ENCODE data around the gene CCDC192.
"Not testable (repeated sequence)": the region's sequence is repeated elsewhere in the genome, so short reads cannot be mapped to it uniquely, and the experiment has no call there.

Gene CCDC192

DNA sequence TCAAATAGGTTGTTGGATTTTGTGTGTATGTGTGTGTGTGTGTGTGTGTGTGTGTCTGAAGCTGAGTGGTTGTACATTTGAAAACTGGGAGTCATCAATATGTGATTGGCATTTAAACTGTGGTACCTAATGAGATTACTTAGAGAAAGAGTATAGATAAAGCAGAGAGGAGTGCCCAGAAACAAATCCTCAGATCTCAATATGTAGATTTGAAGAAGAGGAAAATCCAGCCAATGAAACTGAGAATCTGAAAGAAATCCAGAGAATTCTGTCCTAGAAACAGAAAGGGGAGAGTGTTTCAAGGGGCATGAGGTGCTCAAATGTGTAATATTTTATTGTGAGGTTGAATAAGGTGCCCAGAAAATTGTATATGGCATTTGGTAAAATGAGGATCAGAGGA lies 66.2 kb downstream of the CCDC192 start:
- DNase-seq = no peak

DNA sequence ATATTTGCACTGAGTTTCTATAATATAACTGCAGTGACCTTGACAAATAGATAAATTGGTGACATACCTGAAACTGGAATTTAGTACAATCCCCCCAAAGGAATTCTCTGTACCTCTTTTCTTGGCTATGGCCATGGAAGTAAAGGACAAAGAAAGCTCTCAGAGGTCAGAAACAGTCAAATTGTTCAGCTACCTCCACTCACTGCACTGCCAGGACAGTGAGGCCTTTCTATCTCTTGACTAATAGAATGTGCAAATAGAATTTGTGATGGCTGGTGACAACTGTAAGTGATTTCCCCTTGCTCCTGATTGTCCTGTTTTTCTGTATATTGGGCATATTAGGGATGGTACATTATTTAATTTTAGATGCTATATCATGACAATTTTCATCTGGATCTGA lies 67.1 kb downstream of the CCDC192 start:
- no peak for DNase-seq

GRCh38 chr5:127772531-127772930 lies 69.3 kb downstream of the CCDC192 start:
- DNase-seq = no peak

DNA sequence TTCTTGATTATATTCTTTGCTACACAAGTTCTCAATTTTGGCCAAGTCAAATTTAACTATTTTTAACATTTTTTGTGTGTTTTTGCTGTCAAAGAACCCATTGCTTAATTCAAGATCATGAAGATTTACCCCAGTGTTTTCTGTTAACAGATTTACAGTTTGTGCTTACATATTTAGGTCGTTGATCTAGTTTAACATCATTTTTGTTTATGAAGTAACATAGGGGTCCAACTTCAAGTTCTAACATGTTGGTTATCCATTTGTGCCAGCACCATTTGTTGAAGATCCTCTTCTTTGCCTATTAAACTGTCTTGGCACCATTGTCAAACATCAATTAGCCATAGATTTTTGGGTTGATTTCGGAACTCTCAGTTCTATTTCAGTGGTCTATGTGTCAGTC lies 71.0 kb downstream of the CCDC192 start:
- no peak for DNase-seq

DNA sequence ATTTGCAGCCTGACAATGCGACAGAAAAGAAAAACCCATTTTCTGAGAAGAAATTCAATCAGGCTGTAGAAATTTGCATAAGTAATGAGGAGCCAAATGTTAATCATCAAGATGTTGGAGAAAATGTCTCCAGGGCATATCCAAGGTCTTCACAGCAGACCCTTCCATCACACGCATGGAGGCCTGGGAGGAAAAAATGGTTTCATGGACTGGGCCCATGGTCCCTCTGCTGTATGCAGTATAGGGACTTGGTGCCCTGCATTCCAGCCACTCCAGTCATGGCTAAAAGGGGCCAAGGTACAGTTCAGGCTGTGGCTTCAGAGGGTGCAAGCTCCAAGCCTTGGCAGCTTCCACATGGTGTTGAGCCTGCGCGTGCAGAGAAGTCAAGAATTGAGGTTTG lies 73.3 kb downstream of the CCDC192 start:
- DNase-seq = no peak

DNA sequence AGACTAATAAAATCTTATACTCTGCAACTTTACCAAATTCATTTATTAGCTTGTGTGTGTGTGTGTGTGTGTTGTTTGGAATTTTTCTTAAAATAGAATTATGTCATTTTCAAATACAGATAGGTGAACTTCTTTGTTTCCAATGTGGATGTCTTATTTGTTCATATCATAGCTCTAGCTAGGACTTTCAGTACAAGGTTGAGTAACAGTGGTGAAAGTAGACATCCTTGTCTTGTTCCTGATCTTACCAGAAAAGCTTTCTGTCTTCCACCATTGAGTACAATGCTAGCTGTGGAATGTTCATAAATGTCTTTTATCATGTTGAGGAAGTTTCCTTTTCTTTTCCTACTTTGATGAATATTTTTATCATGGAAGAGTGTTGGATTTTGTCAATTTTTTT lies 74.8 kb downstream of the CCDC192 start:
- DNase-seq = no peak

DNA sequence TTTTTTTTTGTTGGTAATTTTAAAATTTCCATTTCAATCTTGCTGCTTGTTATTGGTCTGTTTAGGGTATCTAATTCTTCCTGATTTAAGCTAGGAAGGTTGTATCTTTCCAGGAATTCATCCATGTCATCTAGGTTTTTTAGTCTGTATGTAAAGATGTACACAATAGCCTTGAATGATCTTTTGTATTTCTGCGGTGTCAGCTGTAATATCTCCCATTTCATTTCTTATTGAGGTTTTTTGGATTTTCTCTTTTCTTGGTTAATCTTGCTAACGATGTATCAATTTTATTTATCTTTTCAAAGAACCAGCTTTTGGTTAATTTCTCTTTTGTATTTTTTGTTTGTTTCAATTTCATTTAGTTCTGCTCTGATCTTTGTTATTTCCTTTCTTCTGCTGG lies 79.3 kb downstream of the CCDC192 start:
- DNase-seq = not testable (repeated sequence)

DNA sequence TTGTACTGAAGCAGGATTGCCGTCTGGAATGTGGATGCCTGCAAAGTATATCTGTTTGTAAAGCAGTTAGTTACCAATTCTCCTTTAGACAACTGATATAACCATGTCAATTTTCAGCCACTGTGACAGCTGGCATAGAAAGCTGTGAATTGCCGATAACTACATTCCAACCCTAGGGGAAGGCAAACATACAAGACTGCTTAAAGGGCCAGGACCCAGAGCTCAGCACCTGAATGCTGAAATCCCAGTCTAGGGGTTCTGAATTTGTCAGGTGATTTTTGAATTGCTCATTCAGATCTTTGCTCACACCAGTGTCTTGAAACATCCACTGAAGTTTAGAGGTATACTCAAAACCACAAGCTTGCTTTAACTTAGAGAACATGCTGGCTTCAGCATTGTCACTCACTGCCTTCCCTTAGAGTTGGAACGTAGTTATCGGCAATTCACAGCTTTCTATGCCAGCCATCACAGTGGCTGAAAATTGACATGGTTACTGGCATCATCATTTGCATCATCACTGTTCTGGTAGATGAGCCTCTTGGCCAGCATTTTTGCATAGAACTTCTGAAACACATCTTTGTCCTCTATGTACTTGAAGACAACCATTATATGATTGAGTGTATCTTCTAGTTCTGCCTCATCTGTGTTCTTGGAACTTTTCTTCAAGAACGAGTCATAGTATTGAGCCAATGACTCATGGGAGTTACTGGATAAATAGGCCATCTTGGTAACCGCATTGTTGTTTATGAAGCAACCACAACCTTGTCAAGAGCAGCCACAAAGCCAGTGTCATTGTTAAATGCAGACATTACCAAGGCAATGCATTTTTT lies 82.1 kb downstream of the CCDC192 start:
- DNase-seq = no peak

DNA sequence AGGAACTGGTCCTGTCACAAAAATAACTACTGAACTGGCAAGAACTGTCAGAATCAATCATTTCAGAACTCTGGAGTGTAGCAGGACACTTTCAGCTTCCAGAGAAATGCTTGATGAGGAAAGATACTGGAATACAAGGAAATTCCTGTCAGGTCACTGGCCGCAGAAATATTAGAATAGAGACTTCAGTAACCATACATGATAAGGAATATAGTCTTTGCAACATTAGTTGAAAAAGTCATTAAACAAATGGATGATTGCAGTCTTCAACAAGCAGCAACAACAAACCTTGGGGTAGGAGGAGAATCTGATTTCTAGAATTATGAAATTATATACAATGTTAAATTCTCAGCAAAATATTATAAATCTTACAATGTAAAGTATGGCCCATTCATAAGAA lies 88.2 kb downstream of the CCDC192 start:
- DNase-seq = no peak

DNA sequence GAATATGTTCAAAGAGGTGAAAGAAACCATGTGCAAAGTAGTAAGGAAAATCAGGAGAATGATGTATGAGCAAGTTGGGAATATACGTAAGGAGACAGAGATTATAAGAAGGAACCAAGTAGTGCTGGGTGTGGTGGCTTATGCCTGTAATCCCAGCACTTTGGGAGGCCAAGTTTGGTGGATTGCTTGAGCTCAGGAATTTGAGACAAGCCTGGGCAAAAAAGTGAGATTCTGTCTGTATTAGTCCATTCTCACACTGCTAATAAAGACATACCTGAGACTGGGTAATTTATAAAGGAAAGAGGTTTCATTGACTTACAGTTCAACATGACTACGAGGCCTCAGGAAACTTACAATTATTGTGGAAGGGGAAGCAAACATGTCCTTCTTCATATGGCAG lies 88.7 kb downstream of the CCDC192 start:
- not testable (repeated sequence) for DNase-seq

- no peak for DNase-seq
These were observed 89.9 kb downstream of the CCDC192 start for GRCh38 chr5:127793052-127793451.

- DNase-seq = no peak
These were observed 90.7 kb downstream of the CCDC192 start for GRCh38 chr5:127793879-127794278.

- DNase-seq = no peak
These were observed 93.0 kb downstream of the CCDC192 start for GRCh38 chr5:127796211-127796610.

- DNase-seq = no peak
These were observed 96.2 kb downstream of the CCDC192 start for GRCh38 chr5:127799293-127799905.

- DNase-seq = no peak
These were observed 98.7 kb downstream of the CCDC192 start for GRCh38 chr5:127801751-127802476.

- DNase-seq = no peak
These were observed 99.3 kb downstream of the CCDC192 start for GRCh38 chr5:127802477-127802865.

- DNase-seq = no peak
These were observed 101.8 kb downstream of the CCDC192 start for GRCh38 chr5:127804886-127805426.

- DNase-seq = no peak
These were observed 102.3 kb downstream of the CCDC192 start for GRCh38 chr5:127805448-127805847.

GRCh38 chr5:127806776-127807175 lies 103.6 kb downstream of the CCDC192 start:
- no peak for DNase-seq

GRCh38 chr5:127809533-127809932 lies 106.3 kb downstream of the CCDC192 start:
- DNase-seq = no peak

- no peak for DNase-seq
These were observed 106.8 kb downstream of the CCDC192 start for GRCh38 chr5:127810017-127810416.

DNA sequence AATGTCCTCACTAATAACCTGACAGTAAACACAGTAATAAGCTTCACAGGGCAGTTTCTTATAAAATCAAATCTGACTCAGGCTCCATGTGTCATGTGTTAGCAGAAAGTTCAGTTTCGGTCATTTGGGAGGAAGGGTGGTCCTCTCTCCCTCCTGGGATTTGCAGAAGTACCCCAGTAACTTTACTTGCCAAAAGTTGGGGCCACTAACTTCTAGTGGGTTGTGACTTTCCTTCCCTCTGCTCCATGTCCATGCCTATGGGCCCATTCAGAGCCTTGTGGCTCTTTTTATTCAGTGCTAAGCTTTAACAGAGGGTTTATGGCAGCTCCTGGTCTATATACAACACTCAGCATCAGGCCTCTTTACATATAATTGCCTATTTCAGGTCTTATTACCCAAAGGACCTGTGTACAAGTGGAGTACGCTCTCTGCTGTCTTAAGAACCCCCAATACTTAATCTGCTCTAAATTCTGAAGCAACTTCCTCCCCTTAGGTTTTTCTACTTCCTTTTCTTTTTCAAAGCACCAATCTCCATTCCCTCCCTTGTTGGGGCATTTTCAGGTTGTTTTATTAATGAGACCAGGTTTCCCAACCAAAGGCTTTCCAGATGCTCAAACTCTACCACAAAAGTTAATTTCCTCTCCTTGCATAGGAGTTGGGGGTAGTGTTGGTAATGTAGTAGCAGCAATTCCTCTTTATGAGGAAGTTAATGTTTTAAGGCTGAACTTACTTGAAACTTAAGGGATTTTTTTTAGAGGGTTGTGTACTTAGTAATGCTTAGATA lies 107.7 kb downstream of the CCDC192 start:
- DNase-seq = peak; percentile 21

DNA sequence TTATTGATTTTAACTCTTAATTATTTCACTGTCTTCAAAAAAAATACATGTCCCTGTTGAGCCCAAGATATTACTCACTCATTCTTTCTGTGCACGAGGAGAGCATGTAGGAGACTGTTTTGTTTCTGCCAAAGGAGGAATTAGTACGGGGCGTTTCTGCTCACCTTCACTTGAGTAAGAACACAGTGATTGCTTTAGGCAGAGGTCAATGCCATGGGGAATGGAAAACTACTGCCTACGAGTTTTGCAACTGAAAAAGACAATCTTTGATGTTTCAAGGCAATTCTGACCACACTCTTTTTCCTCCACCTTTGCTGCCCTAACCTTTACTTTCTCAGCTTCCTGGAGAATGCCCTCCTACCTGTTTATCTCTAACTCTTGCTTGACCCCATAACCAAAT lies 109.4 kb downstream of the CCDC192 start:
- DNase-seq = no peak
